GM21390 (cell line): ENCODE results near the gene SMYD3.

Source experiments
- ATAC-seq: cut with Tn5 transposase; IDR thresholded peaks from one replicate; pipeline ENCODE4 v1.9.1; 2021; ENCODE audit not compliant: unreplicated experiment

Gene SMYD3

GRCh38 chr1:246001142-246001836 lies 505.8 kb downstream of the SMYD3 start:
- no peak for ATAC-seq

GRCh38 chr1:246000638-246001015 lies 506.5 kb downstream of the SMYD3 start:
- ATAC-seq = no peak

- ATAC-seq = peak; percentile 76
These were observed 507.1 kb downstream of the SMYD3 start for GRCh38 chr1:245999697-246000637.

DNA sequence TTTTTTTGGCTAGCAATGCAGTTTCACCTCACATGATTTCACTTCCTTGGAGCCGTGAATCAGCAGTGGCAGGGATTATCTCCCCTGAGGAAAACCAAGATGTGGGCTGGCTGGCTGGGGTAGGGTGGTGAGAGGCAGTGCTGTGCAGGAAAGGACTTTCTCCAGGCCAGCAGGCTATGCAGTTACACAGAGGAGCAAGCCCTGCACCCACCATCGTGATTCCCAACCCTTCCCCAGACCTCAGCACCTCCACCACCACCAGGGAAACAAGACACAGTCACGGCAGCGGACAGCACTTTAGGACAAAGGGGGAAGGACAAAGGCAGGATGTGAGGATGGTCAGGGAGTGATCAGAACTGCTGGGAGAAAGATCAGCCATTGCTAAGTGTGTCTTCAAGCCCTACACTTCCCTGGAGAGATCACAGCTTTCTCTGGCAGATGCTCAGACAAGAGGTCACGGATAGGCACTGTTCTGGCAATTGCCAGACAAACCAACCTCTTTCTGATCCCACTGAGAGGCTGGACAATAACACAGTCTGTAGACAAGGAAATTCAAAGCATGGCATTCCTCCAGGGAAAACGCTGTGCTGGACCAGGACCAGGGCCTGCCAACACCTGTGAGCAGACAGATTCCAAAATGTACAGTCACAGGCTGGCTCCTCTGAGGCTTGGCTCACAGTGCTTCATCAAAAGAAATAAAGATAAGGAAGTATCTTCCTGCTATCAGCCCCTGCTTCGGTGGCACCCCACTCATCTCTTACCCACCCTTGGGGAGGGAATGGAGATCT lies 509.4 kb downstream of the SMYD3 start:
- no peak for ATAC-seq

DNA sequence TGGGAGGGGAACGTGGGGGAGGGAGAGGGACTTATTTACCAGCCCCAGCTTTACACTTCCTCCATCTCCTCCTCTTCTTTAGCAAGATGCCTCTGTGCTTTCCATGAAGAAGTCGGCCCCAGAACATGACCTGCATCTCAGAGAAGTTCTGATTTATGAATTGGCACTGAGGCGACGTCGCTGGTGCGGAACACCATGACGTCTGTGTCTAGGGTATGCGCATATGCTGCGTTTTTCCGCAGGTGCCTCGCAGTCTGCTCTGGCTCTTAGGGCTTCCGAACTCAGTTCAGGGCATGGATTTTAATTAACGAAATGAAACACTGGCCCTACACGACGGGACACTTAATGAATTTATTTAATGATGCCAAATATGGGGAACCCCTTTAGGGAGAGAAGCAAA lies 510.3 kb downstream of the SMYD3 start:
- ATAC-seq = no peak

- ATAC-seq = no peak
These were observed 511.6 kb downstream of the SMYD3 start for GRCh38 chr1:245995474-245995873.

GRCh38 chr1:245991266-245991665 lies 515.8 kb downstream of the SMYD3 start:
- no peak for ATAC-seq

GRCh38 chr1:245990315-245991022 lies 516.6 kb downstream of the SMYD3 start:
- ATAC-seq = peak; percentile 69

GRCh38 chr1:245988393-245989078 lies 518.5 kb downstream of the SMYD3 start:
- no peak for ATAC-seq

GRCh38 chr1:245987997-245988392 lies 519.1 kb downstream of the SMYD3 start:
- no peak for ATAC-seq

DNA sequence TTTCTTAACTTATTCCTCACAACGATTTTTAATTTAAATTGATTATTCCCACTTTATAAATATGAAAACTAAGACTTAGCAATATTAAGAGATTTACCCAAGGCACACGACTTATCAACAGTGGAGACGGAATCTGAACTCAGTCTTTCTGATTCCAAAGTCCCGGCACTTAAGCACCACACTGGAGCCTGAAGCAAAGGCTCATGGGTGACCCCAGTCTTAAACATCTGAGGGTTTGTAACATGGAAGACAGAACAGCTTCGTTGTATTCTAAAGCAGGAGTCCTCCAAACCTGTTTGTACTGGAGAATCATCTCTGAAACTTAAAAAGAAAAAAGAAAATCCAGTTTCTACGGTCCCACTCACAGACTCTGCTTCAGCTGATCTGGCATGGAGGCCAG lies 519.5 kb downstream of the SMYD3 start:
- no peak for ATAC-seq

DNA sequence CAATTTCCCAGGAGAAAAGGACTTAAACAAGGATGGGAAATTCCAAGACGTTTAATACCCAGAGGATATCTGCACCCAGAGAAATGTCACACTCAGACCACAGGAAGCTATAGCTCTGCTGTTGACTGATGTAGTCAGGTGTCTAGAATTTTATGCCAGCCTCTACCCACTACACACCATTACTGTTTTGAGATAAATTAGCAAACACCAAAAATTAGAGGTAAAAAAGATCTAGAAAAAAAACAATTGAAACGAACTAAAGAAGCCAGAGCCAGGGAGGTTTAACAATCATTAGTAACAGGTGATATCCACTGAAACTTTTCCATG lies 519.9 kb downstream of the SMYD3 start:
- no peak for ATAC-seq

GRCh38 chr1:245986404-245987218 lies 520.5 kb downstream of the SMYD3 start:
- ATAC-seq = no peak

GRCh38 chr1:245984390-245985155 lies 522.5 kb downstream of the SMYD3 start:
- ATAC-seq = no peak

- ATAC-seq = no peak
These were observed 523.6 kb downstream of the SMYD3 start for GRCh38 chr1:245983294-245983967.

GRCh38 chr1:245979589-245979988 lies 527.5 kb downstream of the SMYD3 start:
- no peak for ATAC-seq

DNA sequence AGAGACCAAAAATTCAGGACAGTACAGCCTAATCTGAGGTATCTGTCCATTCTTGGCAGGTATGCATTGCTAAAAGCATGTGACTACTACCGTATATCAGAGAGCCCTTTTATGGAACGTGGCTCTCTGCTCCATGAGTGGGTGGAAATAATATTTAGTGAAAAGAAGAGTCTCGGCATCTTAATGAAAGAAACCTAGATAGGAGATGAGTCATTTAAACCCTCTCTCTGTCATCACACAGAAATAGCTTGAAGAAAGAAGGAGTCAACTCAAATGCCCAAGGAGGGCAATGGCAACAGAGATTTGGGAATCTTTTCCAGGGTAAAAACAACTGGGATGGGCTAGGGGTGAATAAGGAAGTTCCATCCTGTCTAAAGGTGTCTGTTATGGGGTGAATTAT lies 528.2 kb downstream of the SMYD3 start:
- ATAC-seq = no peak

GRCh38 chr1:245972476-245972875 lies 534.6 kb downstream of the SMYD3 start:
- ATAC-seq = no peak
